GM10266 (cell line): ENCODE results near the gene SLCO2B1.

Experiments used
- DNase-seq: peaks from one replicate; pipeline ENCODE4 v3.0.0; 2012; ENCODE audit errors: extremely low spot score
- CTCF ChIP-seq: IDR thresholded peaks from 2 replicates; pipeline ENCODE4 v1.5.1; 2012; ENCODE audit warnings: mild to moderate bottlenecking, low read depth; ENCODE audit not compliant: control insufficient read depth, insufficient read depth; ENCODE audit errors: missing control alignments

Gene SLCO2B1

GRCh38 chr11:75204685-75205563 lies 54.0 kb downstream of the SLCO2B1 start:
- DNase-seq, result peak; percentile 79
- peak; percentile 88 for TF ChIP-seq CTCF

GRCh38 chr11:75205564-75206020 lies 54.7 kb downstream of the SLCO2B1 start:
- TF ChIP-seq CTCF, result no peak
- no peak for DNase-seq

- DNase-seq, result no peak
- TF ChIP-seq CTCF, result no peak
These were observed 57.5 kb downstream of the SLCO2B1 start for GRCh38 chr11:75208446-75208845.

GRCh38 chr11:75212411-75212810 lies 61.5 kb downstream of the SLCO2B1 start:
- no peak for DNase-seq
- TF ChIP-seq CTCF, result no peak

- DNase-seq, result peak; percentile 65
- no peak for TF ChIP-seq CTCF
These were observed 63.5 kb downstream of the SLCO2B1 start for GRCh38 chr11:75214411-75214821.

GRCh38 chr11:75214843-75215242 lies 63.9 kb downstream of the SLCO2B1 start:
- no peak for TF ChIP-seq CTCF
- DNase-seq, result no peak

GRCh38 chr11:75219869-75220268 lies 69.0 kb downstream of the SLCO2B1 start:
- no peak for DNase-seq
- TF ChIP-seq CTCF, result no peak
